Measurements from ENCODE around the gene PFKP. TPM values are rescaled to one million over a fixed set of nuclear protein-coding genes. Genes with fewer than 3 reads are reported as not detected.

PFKP gene
- total RNA-seq, 1 donor from 2014 or later = 150 TPM

GRCh38 chr10:3074145-3074665 is 6.9 kb downstream of the PFKP start:
- Mint-ChIP-seq H3K9me3 (ENCODE audit: unreplicated experiment) (no peaks in the 10 kb centered on the region), H3K4me3 (ENCODE audit: unreplicated experiment) (no peak overlapping the region), H3K27me3 (ENCODE audit: unreplicated experiment) (no peaks in the 10 kb centered on the region), H3K4me1 (ENCODE audit: unreplicated experiment) (peaks cover 83% of the 10 kb centered on the region), H3K27ac (ENCODE audit: unreplicated experiment) (peak overlapping the region; percentile 70), H3K36me3 (ENCODE audit: unreplicated experiment) (peaks cover 22% of the 10 kb centered on the region)
- no peak for DNase-seq (ENCODE audit: extremely low spot score, unreplicated experiment)
- TF ChIP-seq CTCF (IDR thresholded peaks at IDR 0.05) = no peak

- DNase-seq (ENCODE audit: extremely low spot score, unreplicated experiment) = no peak
- Mint-ChIP-seq H3K36me3 (ENCODE audit: unreplicated experiment) (peaks cover 19% of the 10 kb centered on the region), H3K27ac (ENCODE audit: unreplicated experiment) (peak overlapping the region; percentile 69), H3K9me3 (ENCODE audit: unreplicated experiment) (no peaks in the 10 kb centered on the region), H3K4me1 (ENCODE audit: unreplicated experiment) (peaks cover 78% of the 10 kb centered on the region), H3K4me3 (ENCODE audit: unreplicated experiment) (no peak overlapping the region), H3K27me3 (ENCODE audit: unreplicated experiment) (no peaks in the 10 kb centered on the region)
- no peak for TF ChIP-seq CTCF (IDR thresholded peaks at IDR 0.05)
Measured at GRCh38 chr10:3074985-3075600, 7.7 kb downstream of the PFKP start.

- no peak for TF ChIP-seq CTCF (IDR thresholded peaks at IDR 0.05)
- H3K4me1 Mint-ChIP-seq (ENCODE audit: unreplicated experiment) = peaks cover 76% of the 10 kb centered on the region
- DNase-seq (ENCODE audit: extremely low spot score, unreplicated experiment) = no peak
- peaks cover 22% of the 10 kb centered on the region for H3K36me3 Mint-ChIP-seq (ENCODE audit: unreplicated experiment)
- no peaks in the 10 kb centered on the region for H3K27me3 Mint-ChIP-seq (ENCODE audit: unreplicated experiment)
- H3K27ac Mint-ChIP-seq (ENCODE audit: unreplicated experiment) = peak overlapping the region; percentile 36
- H3K9me3 Mint-ChIP-seq (ENCODE audit: unreplicated experiment) = no peaks in the 10 kb centered on the region
- no peak overlapping the region for H3K4me3 Mint-ChIP-seq (ENCODE audit: unreplicated experiment)
Measured at GRCh38 chr10:3076138-3076537, 8.8 kb downstream of the PFKP start.

- Mint-ChIP-seq H3K4me3 (ENCODE audit: unreplicated experiment) (no peak overlapping the region), H3K9me3 (ENCODE audit: unreplicated experiment) (no peaks in the 10 kb centered on the region), H3K36me3 (ENCODE audit: unreplicated experiment) (peaks cover 15% of the 10 kb centered on the region), H3K27me3 (ENCODE audit: unreplicated experiment) (no peaks in the 10 kb centered on the region), H3K4me1 (ENCODE audit: unreplicated experiment) (peaks cover 63% of the 10 kb centered on the region), H3K27ac (ENCODE audit: unreplicated experiment) (peak overlapping the region; percentile 56)
- no peak for TF ChIP-seq CTCF (IDR thresholded peaks at IDR 0.05)
- no peak for DNase-seq (ENCODE audit: extremely low spot score, unreplicated experiment)
Measured at GRCh38 chr10:3077509-3077908, 10.2 kb downstream of the PFKP start.

GRCh38 chr10:3077940-3078630 is 10.7 kb downstream of the PFKP start:
- Mint-ChIP-seq H3K27ac (ENCODE audit: unreplicated experiment) (peak overlapping the region; percentile 56), H3K4me3 (ENCODE audit: unreplicated experiment) (no peak overlapping the region), H3K36me3 (ENCODE audit: unreplicated experiment) (peaks cover 15% of the 10 kb centered on the region), H3K9me3 (ENCODE audit: unreplicated experiment) (no peaks in the 10 kb centered on the region), H3K27me3 (ENCODE audit: unreplicated experiment) (no peaks in the 10 kb centered on the region), H3K4me1 (ENCODE audit: unreplicated experiment) (peaks cover 58% of the 10 kb centered on the region)
- DNase-seq (ENCODE audit: extremely low spot score, unreplicated experiment) = no peak
- TF ChIP-seq CTCF (IDR thresholded peaks at IDR 0.05) = no peak
